Activated effector memory CD4-positive, alpha-beta T cell treated with Interleukin-2 at 50 U/mL for 16 hours (primary cell): ENCODE results near the gene USP22.
A peak's percentile ranks its signal among the peaks of the same experiment; 100 is the strongest.

ENCODE experiments used
- DNase-seq: peaks from one replicate; pipeline ENCODE4 v3.0.0-alpha.2; 2020

Gene USP22

DNA sequence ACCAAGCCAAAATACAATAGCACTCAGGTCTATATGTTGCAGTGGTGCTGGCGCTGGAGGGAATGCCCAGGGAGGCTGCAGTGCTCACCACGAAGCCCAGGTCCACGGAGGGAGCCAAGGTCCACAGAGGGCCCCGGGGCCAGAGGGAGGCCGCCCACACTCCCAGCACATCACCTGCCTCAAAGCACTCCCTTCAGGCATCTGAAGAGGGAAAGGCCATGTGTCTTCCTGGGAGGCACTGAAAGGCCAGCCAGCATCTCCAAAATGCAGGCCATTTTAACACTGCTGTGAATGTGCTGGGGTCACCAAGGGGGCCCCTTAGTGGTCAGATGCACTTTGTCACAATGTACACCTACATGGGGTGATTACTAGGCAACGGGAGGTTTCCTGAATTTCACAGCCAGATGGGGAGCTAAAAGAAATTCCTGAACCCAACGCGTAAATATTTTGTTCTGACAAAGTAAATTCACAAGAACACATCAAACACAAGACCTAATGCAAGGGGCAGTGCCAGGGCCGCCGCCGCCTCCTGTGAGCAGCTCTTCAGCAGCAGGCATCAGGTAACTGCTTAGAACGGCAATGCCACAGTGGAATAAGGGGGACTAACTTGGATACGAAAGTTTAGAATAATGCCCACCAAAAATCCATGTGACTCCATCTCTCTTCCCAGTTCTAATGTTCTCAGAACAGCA is 42.8 kb downstream of the USP22 start:
- DNase-seq: no peak

GRCh38 chr17:20999044-20999573 is 43.7 kb downstream of the USP22 start:
- DNase-seq: no peak

DNA sequence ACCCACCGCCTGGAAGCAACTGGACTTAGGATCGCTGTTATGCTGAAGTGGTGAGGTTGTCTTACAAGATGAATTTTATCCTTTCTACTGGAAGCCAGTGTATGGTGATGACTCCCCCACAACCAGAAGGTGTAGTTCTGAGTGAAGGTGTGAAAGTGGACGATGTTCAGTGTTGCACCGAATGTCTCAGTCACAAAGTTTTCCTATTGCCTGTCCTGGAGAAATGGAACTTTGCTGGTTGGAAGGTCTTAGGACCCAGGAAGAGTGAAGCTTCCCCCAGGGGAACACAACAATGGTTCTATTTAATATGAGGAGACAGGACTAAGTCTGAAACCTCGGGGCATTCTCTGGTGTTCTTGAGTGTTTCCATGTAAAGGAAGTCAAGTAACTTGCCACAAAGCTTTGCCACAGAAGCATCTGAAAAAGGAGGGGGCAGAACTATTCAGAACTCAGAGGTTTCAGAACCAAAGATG is 44.2 kb downstream of the USP22 start:
- no peak for DNase-seq

DNA sequence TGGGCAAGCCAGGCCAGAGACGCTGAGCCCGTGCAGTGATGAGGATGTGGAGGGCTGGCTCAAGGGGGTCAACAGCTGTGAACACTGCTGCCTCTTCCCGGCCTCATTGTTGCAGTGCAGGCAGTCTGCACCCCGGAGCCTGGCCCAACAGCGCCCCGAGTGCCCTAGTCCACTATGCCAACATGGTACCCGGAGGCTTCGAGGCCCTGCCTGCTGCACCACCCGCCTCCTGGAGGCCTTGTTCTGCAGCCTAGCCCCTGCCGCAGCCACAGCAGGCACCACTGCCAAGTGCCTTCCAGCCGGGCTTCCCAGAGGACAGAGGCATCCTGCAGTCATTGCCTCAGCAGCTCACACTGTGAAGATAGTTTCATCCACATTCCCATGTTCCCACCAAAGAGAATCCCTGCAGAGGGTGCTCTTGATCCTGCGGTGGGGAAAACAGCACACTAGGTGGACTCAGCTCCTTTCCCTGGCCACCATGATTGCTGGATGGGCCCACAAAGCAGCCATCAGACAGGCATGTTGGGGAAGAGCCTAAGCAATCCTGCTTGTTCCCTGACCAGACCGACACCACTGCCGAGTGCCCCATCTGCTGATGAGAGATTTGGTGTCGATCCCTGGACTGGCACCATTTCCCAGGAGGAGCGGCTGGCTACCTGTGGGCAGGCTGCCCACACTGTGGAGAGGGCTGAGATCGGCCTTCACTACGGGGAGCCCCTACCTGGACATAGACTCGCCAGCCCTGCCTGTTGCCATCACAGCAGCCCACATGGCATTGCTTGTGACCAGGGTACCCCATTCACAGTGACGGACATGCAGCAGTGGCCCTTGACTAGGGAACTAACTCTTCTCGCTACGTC is 44.9 kb downstream of the USP22 start:
- no peak for DNase-seq

- DNase-seq: no peak
Observed at GRCh38 chr17:20996724-20997615, 45.8 kb downstream of the USP22 start.

- no peak for DNase-seq
Observed at GRCh38 chr17:20995873-20996723, 46.7 kb downstream of the USP22 start.

GRCh38 chr17:20995164-20995872 is 47.5 kb downstream of the USP22 start:
- no peak for DNase-seq

DNA sequence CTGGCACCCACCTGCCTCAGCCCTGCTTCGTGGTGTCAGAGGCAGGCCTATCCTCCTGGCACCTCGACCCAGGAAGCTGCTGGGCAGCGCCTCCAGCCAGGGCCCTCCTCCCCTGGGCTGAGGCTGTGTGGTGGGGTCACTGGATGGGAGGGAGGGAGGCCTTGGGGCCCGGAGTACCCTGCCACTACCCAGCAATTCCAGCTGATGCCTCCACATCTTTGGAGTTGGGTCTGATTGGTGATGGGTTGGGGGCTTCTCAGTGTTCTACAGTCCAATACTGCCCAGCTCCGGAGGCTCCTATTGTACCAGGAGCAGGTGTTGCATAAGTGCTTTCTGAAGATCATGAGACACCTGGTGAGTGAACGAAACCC is 48.0 kb downstream of the USP22 start:
- DNase-seq: no peak

- no peak for DNase-seq
Observed at GRCh38 chr17:20993863-20994778, 48.7 kb downstream of the USP22 start.

DNA sequence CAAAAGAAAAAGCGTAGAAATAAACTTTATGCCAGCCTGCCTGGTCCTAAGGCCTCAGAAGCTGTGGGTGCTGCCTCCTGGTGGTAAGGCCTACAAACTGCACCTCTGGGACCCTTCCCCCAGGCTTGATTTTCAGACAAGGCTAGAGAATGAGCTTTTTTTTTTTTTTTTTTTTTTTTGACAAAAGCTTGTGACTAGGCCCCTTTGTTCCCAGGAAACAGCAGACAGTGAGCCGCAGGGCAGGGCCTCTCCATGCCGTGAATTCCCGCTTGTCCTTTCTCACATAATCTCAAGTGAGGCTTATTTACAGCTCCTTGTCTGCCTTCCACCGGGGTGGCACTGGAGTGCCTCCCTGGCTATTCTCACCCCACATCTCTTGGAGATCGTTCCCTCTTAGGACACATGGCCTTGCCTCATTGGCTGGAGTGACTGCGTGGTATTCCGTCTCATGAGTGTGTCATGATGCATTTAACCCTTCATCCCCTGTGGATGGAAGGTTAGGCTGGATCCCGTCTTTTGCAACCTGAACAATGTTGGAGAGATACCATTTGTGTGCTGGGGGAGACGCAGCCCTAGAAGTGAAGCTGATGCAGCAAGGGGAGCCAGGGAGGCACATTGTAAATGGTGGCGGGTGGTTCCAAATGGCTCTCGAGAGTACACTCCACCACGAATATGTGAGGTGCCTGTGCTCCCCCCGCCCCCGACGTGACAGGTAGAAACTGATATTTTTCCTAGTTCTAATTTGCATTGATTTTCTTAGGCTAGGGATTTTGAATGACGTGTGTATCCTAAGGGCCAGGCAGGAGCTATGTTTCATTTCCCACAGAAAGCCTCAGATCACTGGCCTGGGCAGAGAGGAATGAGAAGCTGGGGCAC is 49.6 kb downstream of the USP22 start:
- DNase-seq: peak; percentile 38

- DNase-seq: no peak
Observed at GRCh38 chr17:20992416-20992815, 50.4 kb downstream of the USP22 start.

- no peak for DNase-seq
Observed at GRCh38 chr17:20991276-20992037, 51.4 kb downstream of the USP22 start.

DNA sequence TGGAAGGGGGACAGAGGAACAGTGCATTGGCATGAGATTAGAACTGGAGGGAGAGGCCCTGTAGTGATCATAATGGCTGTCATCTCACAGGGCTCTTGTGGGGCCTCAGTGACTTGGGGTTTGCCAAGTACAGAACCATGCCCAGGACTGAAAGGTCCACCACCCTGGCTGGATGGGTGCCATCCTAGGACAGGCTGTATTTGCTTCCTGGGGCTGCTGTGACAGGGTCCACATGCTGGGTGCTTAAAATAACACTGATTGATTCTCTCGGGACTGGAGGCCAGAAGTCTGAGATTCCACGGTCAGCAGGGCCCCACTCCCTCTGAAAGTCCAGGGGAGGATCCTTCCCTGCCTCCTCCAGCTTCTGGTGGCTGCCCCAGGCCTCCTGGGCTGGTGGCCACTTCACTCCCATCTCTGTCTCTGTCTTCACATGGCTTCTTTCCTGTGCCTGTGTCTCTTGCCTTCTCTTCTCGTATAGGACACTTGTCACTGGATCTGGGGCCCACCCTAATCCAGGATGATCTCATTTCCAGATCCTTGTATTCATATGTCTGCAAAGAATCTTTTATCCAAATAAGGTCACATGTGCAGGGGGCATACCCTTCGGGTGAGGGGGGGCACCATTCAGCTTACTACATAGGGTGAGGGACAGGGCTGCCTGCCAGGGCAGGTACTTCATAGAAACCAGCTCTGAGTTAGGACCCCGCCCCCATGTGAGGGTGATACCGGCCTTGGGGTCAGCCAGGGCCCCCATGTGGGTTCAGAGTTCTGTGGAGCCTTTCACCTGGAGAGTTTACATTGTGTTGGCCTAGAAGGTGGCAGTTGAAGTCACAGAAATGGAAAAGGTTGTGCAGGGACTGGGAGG is 52.6 kb downstream of the USP22 start:
- DNase-seq: no peak

DNA sequence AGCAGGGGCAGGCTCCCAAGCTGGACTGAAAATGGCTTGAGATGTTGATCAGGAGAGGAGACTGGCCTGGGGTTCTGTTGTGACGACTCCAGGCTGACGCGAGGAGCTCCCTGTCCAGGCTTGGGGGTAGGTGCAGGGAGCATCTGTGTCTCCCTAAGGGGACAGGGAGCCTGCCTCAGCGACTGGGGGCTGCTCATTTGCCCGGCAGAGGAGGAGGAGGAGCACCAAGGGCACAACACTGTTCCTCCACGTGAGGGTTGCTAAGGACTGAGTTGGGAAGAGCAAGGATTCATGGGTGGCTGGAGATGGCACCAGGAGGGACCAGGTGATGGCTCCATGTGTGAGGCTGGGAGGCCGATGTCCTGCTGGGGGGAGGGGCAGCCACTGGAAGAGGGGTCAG is 53.3 kb downstream of the USP22 start:
- no peak for DNase-seq

DNA sequence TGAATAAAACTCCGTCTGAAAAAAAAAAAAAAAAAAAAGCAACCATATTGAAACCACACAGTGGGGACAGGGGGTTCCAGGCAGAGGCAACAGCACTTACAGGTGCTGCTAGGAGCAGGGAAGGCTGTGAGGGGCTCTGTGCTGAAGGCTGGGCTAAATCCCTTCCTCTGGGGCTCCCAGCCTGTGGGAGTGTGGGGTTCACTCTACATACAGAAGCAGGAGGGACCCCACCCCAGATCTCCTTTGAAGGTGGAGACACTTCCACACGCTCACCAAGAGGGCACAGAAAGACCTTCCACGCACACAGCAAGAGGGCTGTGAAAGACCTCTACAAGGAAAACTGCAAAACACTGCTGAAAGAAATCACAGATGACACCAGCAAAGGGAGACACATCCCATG is 53.9 kb downstream of the USP22 start:
- no peak for DNase-seq

- DNase-seq: no peak
Observed at GRCh38 chr17:20988001-20988636, 54.7 kb downstream of the USP22 start.

GRCh38 chr17:20987511-20987910 is 55.3 kb downstream of the USP22 start:
- no peak for DNase-seq
